Umbilical cord (tissue), 2 donors: ENCODE results near the gene HIVEP2. TPM values are rescaled to one million over a fixed set of nuclear protein-coding genes. Genes with fewer than 3 reads are reported as not detected.
A peak's percentile ranks its signal among the peaks of the same experiment; 100 is the strongest.

Experiments used
- DNase-seq: peaks from one replicate; pipeline ENCODE4 v3.0.0-alpha.2; 2015; ENCODE audit warnings: low spot score
- total RNA-seq: library from RNA; depleted of rRNA; stranded (reverse); fragments of >200 nt; gene quantifications from one replicate; pipeline ENCODE4 v1.2.3, GENCODE V29; 2014; ENCODE audit warnings: low replicate concordance; ENCODE audit not compliant: insufficient read depth

Gene HIVEP2
- total RNA-seq, 1 donor from 2014 or later = 8.4 TPM

DNA sequence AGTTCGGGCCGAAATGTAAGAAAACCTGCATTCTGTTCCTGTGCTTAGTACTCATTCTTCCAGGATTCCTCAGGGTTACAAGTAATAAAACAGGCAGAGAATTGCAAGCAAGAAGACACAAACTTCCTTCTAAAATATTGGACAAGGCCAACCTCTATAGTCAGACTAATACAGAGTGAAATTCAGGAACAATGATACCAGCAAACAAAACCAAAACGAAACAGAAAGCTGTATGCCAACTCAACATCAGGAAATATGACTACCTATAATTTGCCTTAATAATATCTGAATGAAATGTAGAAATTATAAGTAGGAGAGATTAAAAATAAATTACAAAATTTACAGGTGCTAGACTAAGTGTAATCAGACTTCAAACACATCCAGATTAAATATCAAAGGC lies 238.8 kb downstream of the HIVEP2 start:
- no peak for DNase-seq

DNA sequence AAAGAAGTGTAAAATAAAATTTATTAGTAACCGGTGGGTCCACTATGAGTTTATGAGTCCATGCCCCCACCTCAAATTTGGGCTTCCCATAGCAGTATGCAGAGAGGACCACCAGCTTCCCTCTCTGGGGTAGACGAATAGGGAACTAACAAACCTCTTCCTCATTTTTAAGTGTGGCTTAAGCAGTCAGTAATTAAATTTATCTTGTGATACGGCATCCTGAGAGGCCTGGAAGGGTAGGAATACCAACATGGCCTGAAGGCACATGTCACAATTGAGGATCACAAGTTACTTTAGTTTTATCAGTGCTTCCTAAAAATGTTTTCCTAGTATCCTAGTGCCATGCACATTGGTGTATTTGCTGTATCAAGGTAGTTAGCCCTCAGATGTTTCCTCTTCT lies 239.9 kb downstream of the HIVEP2 start:
- DNase-seq = no peak

DNA sequence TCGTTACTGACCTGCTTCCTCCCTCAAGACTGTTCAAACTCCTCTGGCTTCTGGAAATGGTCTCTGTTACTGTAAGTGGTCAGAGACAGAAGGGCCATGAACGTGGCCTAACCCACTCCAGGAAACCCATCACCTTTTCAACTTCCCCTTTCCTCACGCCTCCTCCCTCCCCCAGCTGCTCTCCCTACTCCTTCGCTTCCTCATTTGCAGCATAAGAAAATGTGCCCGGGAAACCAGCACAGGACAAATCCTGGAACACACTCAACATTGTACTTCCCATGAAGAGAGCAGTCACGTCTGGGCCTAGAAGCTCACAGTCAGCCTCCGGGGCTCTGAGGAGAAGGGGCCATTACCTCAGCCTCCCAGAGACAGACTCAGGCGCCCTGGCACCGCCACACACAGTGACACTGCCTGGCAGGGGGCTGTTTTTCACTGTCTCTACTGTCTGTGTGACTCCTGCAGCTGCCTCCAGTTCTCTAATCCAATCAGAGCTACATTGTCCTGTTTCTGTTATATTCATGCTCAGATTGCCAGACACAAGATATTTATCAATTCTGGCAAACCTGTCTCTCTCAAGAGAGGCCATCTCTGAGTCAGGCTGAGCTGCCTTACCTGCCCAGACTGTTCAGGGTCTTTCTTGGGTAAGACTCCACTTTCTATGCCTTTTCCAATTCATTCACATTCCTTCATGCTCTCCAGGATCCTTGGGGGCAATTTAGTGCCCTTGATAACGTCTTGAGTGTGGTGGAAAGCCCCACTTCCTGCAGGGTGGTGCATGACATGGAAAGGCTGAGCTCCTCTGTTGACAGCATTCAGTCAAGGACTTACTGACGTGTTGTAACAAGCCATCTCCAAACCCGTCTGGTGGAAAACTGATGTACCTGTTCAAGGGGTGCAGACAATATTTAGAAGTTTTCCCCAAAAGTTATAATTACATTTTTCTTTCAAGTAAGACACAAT lies 242.2 kb downstream of the HIVEP2 start:
- peak; percentile 57 for DNase-seq

Other genes starting within 250 kb of the HIVEP2 start
- gene AIG1, start 115.7 kb upstream of the HIVEP2 start, total RNA-seq = 14.2 TPM